H9 (cell line): ENCODE data around the gene SNX14. TPM values are rescaled to one million over a fixed set of nuclear protein-coding genes. Genes with fewer than 3 reads are reported as not detected.

ENCODE experiments used
- DNase-seq: peaks from one replicate; pipeline ENCODE4 v3.0.0-alpha.2; 2017
- H2AFZ ChIP-seq: one replicate; pipeline ENCODE4 v1.6.1; 2013; ENCODE audit warnings: mild to moderate bottlenecking, low read length, control low read depth, moderate library complexity
- H2AK5ac ChIP-seq: 2 replicates; pipeline ENCODE4 v1.6.1; 2013; ENCODE audit warnings: low read length, control low read depth, mixed read lengths; ENCODE audit not compliant: insufficient read length
- H2BK120ac ChIP-seq: one replicate; pipeline ENCODE4 v1.6.1; 2013; ENCODE audit warnings: low read depth, mild to moderate bottlenecking, low read length, control low read depth, inconsistent platforms; ENCODE audit not compliant: poor library complexity, severe bottlenecking
- H2BK12ac ChIP-seq: 2 replicates; pipeline ENCODE4 v1.6.1; 2013; ENCODE audit warnings: low read length, control low read depth, mixed read lengths, low read depth; ENCODE audit not compliant: insufficient read length
- H2BK15ac ChIP-seq: 2 replicates; pipeline ENCODE4 v1.6.1; 2013; ENCODE audit warnings: low read depth, low read length, control low read depth
- H2BK20ac ChIP-seq: one replicate; pipeline ENCODE4 v1.6.1; 2013; ENCODE audit warnings: low read depth, mild to moderate bottlenecking, low read length, control low read depth, inconsistent platforms; ENCODE audit not compliant: poor library complexity, severe bottlenecking
- H2BK5ac ChIP-seq: 2 replicates; pipeline ENCODE4 v1.6.1; 2013; ENCODE audit warnings: low read length, control low read depth, mixed read lengths; ENCODE audit not compliant: insufficient read length
- H3K14ac ChIP-seq: 2 replicates; pipeline ENCODE4 v1.6.1; 2013; ENCODE audit warnings: low read length, control low read depth; ENCODE audit not compliant: insufficient read depth
- H3K18ac ChIP-seq: 2 replicates; pipeline ENCODE4 v1.6.1; 2013; ENCODE audit warnings: low read depth, mild to moderate bottlenecking, mixed read lengths, low read length, control low read depth; ENCODE audit not compliant: insufficient read length
- H3K23ac ChIP-seq: 2 replicates; pipeline ENCODE4 v1.6.1; 2013; ENCODE audit warnings: low read length, control low read depth, mixed read lengths, low read depth; ENCODE audit not compliant: insufficient read length
- H3K23me2 ChIP-seq: 2 replicates; pipeline ENCODE4 v1.6.1; 2013; ENCODE audit warnings: low read depth, mild to moderate bottlenecking, mixed read lengths, low read length, control low read depth; ENCODE audit not compliant: insufficient read length, poor library complexity, severe bottlenecking
- H3K27ac ChIP-seq: 2 replicates; pipeline ENCODE4 v1.5.1; 2013; ENCODE audit warnings: low read length, control low read depth, mixed read lengths, low read depth; ENCODE audit not compliant: insufficient read length
- H3K27me3 ChIP-seq: 2 replicates; pipeline ENCODE4 v1.6.1; 2013; ENCODE audit warnings: low read length, control low read depth, inconsistent platforms; ENCODE audit not compliant: insufficient read depth
- H3K4ac ChIP-seq: 2 replicates; pipeline ENCODE4 v1.6.1; 2013; ENCODE audit warnings: low read depth, mild to moderate bottlenecking, control low read depth, inconsistent platforms, low read length, moderate library complexity
- H3K4me1 ChIP-seq: 2 replicates; pipeline ENCODE4 v1.6.1; 2013; ENCODE audit warnings: low read length, control low read depth, inconsistent platforms; ENCODE audit not compliant: insufficient read depth
- H3K4me2 ChIP-seq: 2 replicates; pipeline ENCODE4 v1.6.1; 2013; ENCODE audit warnings: low read length, control low read depth, mixed read lengths; ENCODE audit not compliant: insufficient read length, insufficient read depth
- H3K56ac ChIP-seq: 2 replicates; pipeline ENCODE4 v1.6.1; 2013; ENCODE audit warnings: low read depth, mild to moderate bottlenecking, mixed read lengths, low read length, control low read depth; ENCODE audit not compliant: insufficient read length
- H3K79me1 ChIP-seq: 2 replicates; pipeline ENCODE4 v1.6.1; 2013; ENCODE audit warnings: low read depth, mild to moderate bottlenecking, moderate library complexity, low read length, control low read depth, inconsistent platforms; ENCODE audit not compliant: insufficient read depth, poor library complexity, severe bottlenecking
- H3K79me2 ChIP-seq: 2 replicates; pipeline ENCODE4 v1.6.1; 2013; ENCODE audit warnings: low read length, control low read depth, inconsistent platforms; ENCODE audit not compliant: insufficient read depth
- H3K9ac ChIP-seq: 2 replicates; pipeline ENCODE4 v1.6.1; 2013; ENCODE audit warnings: low read length, control low read depth, mixed read lengths; ENCODE audit not compliant: insufficient read length; ENCODE audit errors: extremely low read depth
- H3K9me3 ChIP-seq: one replicate; pipeline ENCODE4 v1.6.1; 2013; ENCODE audit warnings: low read depth, low read length, inconsistent platforms; ENCODE audit not compliant: control insufficient read depth
- H3T11ph ChIP-seq: one replicate; pipeline ENCODE4 v1.6.1; 2013; ENCODE audit warnings: mild to moderate bottlenecking, low read length, control low read depth, inconsistent platforms
- H4K20me1 ChIP-seq: one replicate; pipeline ENCODE4 v1.6.1; 2013; ENCODE audit not compliant: control insufficient read depth, insufficient read length, insufficient read depth
- H4K5ac ChIP-seq: 2 replicates; pipeline ENCODE4 v1.6.1; 2013; ENCODE audit warnings: low read depth, mild to moderate bottlenecking, mixed read lengths, low read length, control low read depth; ENCODE audit not compliant: insufficient read length
- H4K8ac ChIP-seq: replicated peaks from 2 replicates; pipeline ENCODE4 v1.6.1; 2013; ENCODE audit warnings: low read length, control low read depth, mixed read lengths, low read depth; ENCODE audit not compliant: insufficient read length
- H4K91ac ChIP-seq: 2 replicates; pipeline ENCODE4 v1.6.1; 2013; ENCODE audit warnings: low read depth, mild to moderate bottlenecking, moderate library complexity, mixed read lengths, low read length, control low read depth; ENCODE audit not compliant: insufficient read length
- H3K27ac Mint-ChIP-seq, 3 experiments: 2 replicates in 2 of 3; 3 replicates in 1 of 3; pipeline ENCODE4 v1.8.0; 2020 to 2021; ENCODE audit warnings: mixed read lengths in 3 of 3, mild to moderate bottlenecking in 1 of 3, moderate library complexity in 1 of 3
- H3K27me3 Mint-ChIP-seq: 2 replicates; pipeline ENCODE4 v1.8.0; 2021; ENCODE audit warnings: low read depth, mild to moderate bottlenecking, moderate library complexity, mixed read lengths
- H3K36me3 Mint-ChIP-seq, 3 experiments: 2 replicates in 2 of 3; 3 replicates in 1 of 3; pipeline ENCODE4 v1.8.0; 2020 to 2021; ENCODE audit warnings: low read depth in 3 of 3, mixed read lengths in 3 of 3; ENCODE audit not compliant: insufficient read depth in 1 of 3
- H3K4me1 Mint-ChIP-seq, 2 experiments: 2 replicates each; pipeline ENCODE4 v1.8.0; 2020; ENCODE audit warnings: mixed read lengths in 2 of 2
- H3K4me3 Mint-ChIP-seq, 2 experiments: 2 replicates in 1 of 2; 3 replicates in 1 of 2; pipeline ENCODE4 v1.8.0; 2020 to 2021; ENCODE audit warnings: mild to moderate bottlenecking in 2 of 2, mixed read lengths in 2 of 2, moderate library complexity in 1 of 2
- H3K9me3 Mint-ChIP-seq, 2 experiments: 2 replicates in 1 of 2; 3 replicates in 1 of 2; pipeline ENCODE4 v1.8.0; 2020; ENCODE audit warnings: mild to moderate bottlenecking in 2 of 2, mixed read lengths in 2 of 2, moderate library complexity in 1 of 2
- CTCF ChIP-seq: fragments of 200-600 bp; sonication (generic); conservative IDR thresholded peaks from 3 replicates; pipeline ENCODE4 v1.8.0; 2021; ENCODE audit warnings: antibody characterized with exemption, mild to moderate bottlenecking
- WGBS: extraction: QIAGEN DNeasy Blood & Tissue Kit; methylation state at CpG from one replicate; pipeline ENCODE4 v1.1.7; 2013; ENCODE audit warnings: missing lambda C conversion rate, low lambda C conversion rate, mixed read lengths; ENCODE audit not compliant: insufficient read length; ENCODE audit errors: extremely low coverage; 5-methylcytosine and 5-hydroxymethylcytosine counted together
- total RNA-seq: library from RNA; stranded (reverse); gene quantifications from 2 replicates; pipeline ENCODE4 v1.2.1, GENCODE V29; 2021

Gene SNX14
- total RNA-seq, 1 experiment from 2014 or later, result 33.0 TPM

- Histone ChIP-seq H3K4ac (no peak overlapping the region), H2BK120ac (no peak overlapping the region), H3K23ac (no peak overlapping the region), H3K56ac (no peak overlapping the region), H2BK20ac (no peak overlapping the region), H3K79me1 (no peaks in the 10 kb centered on the region), H2BK15ac (no peak overlapping the region), H3K23me2 (peaks cover 8% of the 10 kb centered on the region), H3K18ac (no peak overlapping the region), H2BK5ac (no peak overlapping the region), H4K5ac (no peak overlapping the region), H3K14ac (no peak overlapping the region), H4K8ac (no peak overlapping the region), H2BK12ac (no peak overlapping the region), H3K79me2 (peaks cover 55% of the 10 kb centered on the region), H2AK5ac (no peak overlapping the region), H3K9me3 (no peaks in the 10 kb centered on the region), H3K4me2 (peak overlapping the region; percentile 100), H3T11ph (no peak overlapping the region), H3K27ac (no peak overlapping the region), H3K9ac (peak overlapping the region; percentile 97), H2AFZ (no peak overlapping the region), H4K91ac (no peak overlapping the region), H3K4me1 (peaks cover 2% of the 10 kb centered on the region; the same call in 1 of the 2 replicates), H3K27me3 (no peaks in the 10 kb centered on the region), H4K20me1 (no peaks in the 10 kb centered on the region)
- Mint-ChIP-seq H3K27ac (peak overlapping the region in 2 of 3 experiments; percentile 20 to 78; a peak in 4 of 7 replicates), H3K36me3 (peaks cover 55 to 65% (median 57%) of the 10 kb centered on the region in 3 experiments), H3K4me1 (peaks cover 39 to 52% of the 10 kb centered on the region in 2 experiments), H3K4me3 (peak overlapping the region; percentile 86 to 95), H3K9me3 (peaks cover 0 to 3% of the 10 kb centered on the region in 2 experiments; a peak in 2 of 5 replicates), H3K27me3 (no peaks in the 10 kb centered on the region)
- WGBS, result no CpG with 5 or more reads among the region's 3 CpGs
- no peak for TF ChIP-seq CTCF
- no peak for DNase-seq
Observed at GRCh38 chr6:85640821-85641220, 47.2 kb upstream of the SNX14 start.
